ENCODE data around the gene CALR. TPM values are rescaled to one million over a fixed set of nuclear protein-coding genes. Genes with fewer than 3 reads are reported as not detected.
A peak's percentile ranks its signal among the peaks of the same experiment; 100 is the strongest.
"Not testable (repeated sequence)": the region's sequence is repeated elsewhere in the genome, so short reads cannot be mapped to it uniquely, and the experiment has no call there.

CALR gene
- polyA plus RNA-seq, 3 donors: 842 to 975 (median 894) TPM

GRCh38 chr19:12946092-12946721 lies 7.8 kb downstream of the CALR start:
- peak in 2 of 11 donors; percentile 48 to 65 for DNase-seq (ENCODE audit: extremely low read depth in 1 of 11, low read depth in 9 of 11, low spot score in 4 of 11)

GRCh38 chr19:12946731-12947496 lies 8.5 kb downstream of the CALR start:
- DNase-seq (ENCODE audit: extremely low read depth in 1 of 11, low read depth in 9 of 11, low spot score in 4 of 11): no peak

- no peak for DNase-seq (ENCODE audit: extremely low read depth in 1 of 11, low read depth in 9 of 11, low spot score in 4 of 11)
These were observed 9.5 kb downstream of the CALR start for GRCh38 chr19:12947702-12948611.

GRCh38 chr19:12948612-12949362 lies 10.4 kb downstream of the CALR start:
- DNase-seq (ENCODE audit: extremely low read depth in 1 of 11, low read depth in 9 of 11, low spot score in 4 of 11): no peak

GRCh38 chr19:12949363-12950283 lies 11.2 kb downstream of the CALR start:
- DNase-seq (ENCODE audit: extremely low read depth in 1 of 11, low read depth in 9 of 11, low spot score in 4 of 11): no peak

- not testable (repeated sequence) for DNase-seq (ENCODE audit: extremely low read depth in 1 of 11, low read depth in 9 of 11, low spot score in 4 of 11)
These were observed 13.6 kb downstream of the CALR start for GRCh38 chr19:12952050-12952449.

- no peak for DNase-seq (ENCODE audit: extremely low read depth in 1 of 11, low read depth in 9 of 11, low spot score in 4 of 11)
These were observed 14.2 kb downstream of the CALR start for GRCh38 chr19:12952488-12953137.

- DNase-seq (ENCODE audit: extremely low read depth in 1 of 11, low read depth in 9 of 11, low spot score in 4 of 11): no peak
These were observed 14.9 kb downstream of the CALR start for GRCh38 chr19:12953138-12953798.

- DNase-seq (ENCODE audit: extremely low read depth in 1 of 11, low read depth in 9 of 11, low spot score in 4 of 11): no peak
These were observed 15.6 kb downstream of the CALR start for GRCh38 chr19:12953799-12954611.

GRCh38 chr19:12954612-12954962 lies 16.2 kb downstream of the CALR start:
- DNase-seq (ENCODE audit: extremely low read depth in 1 of 11, low read depth in 9 of 11, low spot score in 4 of 11): no peak

GRCh38 chr19:12955575-12955974 lies 17.2 kb downstream of the CALR start:
- not testable (repeated sequence) for DNase-seq (ENCODE audit: extremely low read depth in 1 of 11, low read depth in 9 of 11, low spot score in 4 of 11)

- DNase-seq (ENCODE audit: extremely low read depth in 1 of 11, low read depth in 9 of 11, low spot score in 4 of 11): no peak
These were observed 17.6 kb downstream of the CALR start for GRCh38 chr19:12955996-12956395.

GRCh38 chr19:12956446-12957388 lies 18.3 kb downstream of the CALR start, which contains the start of gene GADD45GIP1:
TSS of gene GADD45GIP1 (minus strand) at chr19:12957223. CDS start at chr19:12957212, 11 bp downstream.
- DNase-seq (ENCODE audit: extremely low read depth in 1 of 11, low read depth in 9 of 11, low spot score in 4 of 11): peak in 2 of 11 donors; percentile 68 to 76

- DNase-seq (ENCODE audit: extremely low read depth in 1 of 11, low read depth in 9 of 11, low spot score in 4 of 11): not testable (repeated sequence)
These were observed 19.1 kb downstream of the CALR start for GRCh38 chr19:12957389-12957952.

- DNase-seq (ENCODE audit: extremely low read depth in 1 of 11, low read depth in 9 of 11, low spot score in 4 of 11): no peak
These were observed 21.1 kb downstream of the CALR start for GRCh38 chr19:12959481-12959880.

Data from renal cortex interstitium (tissue), 11 donors.